ENCODE measurements around the gene TMEM256.
A peak's percentile ranks its signal among the peaks of the same experiment; 100 is the strongest.

Gene TMEM256

DNA sequence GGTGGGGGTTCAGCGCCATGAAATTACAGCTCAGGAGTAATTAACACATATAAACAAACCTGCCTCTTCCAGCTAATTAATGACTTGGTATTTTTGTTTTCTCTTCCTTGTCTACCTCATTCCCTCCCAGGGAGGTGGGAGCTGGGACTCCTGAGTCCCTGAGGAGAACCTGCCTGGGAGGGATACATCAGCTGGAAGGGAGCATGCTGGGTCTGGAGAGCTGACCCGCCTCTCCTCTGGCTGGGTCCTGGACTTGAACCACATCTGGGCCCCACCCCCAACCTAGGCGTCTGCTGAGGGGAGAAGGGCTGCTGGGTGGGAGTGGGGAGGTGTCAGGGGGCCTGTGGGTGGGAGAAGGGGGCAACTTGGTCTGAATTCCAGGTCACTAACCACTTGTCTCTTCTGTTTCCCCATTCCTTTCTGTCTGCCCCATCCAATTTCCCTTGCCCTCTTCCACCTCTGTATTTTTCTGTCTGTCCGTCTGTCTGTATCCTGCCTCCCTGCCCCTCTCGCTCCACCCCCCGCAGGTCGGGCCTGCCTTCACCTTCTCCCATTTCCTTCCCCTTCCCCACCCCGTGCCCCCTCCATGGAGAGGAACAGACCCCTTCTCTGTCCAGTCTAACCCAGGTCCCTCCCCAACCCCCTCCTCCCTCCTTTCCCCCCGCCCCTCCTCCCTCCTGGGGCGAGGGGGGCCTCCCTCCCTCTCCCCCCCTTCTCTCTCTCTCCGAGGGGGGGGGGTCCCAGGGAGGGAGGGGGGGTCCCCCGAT is 3.8 kb upstream of the TMEM256 start, which contains the start of gene NLGN2:
Gene NLGN2, plus strand, starts transcription at position 361 of the 767 bp plus-strand sequence. CDS start 411 bp downstream, outside the sequence.
- DNase-seq (ENCODE audit: low spot score), result no peak

GRCh38 chr17:7407082-7407481 is 3.2 kb upstream of the TMEM256 start:
- no peak for DNase-seq (ENCODE audit: low spot score)

- DNase-seq (ENCODE audit: low spot score), result no peak
Measured at GRCh38 chr17:7406235-7406825, 2.4 kb upstream of the TMEM256 start.

GRCh38 chr17:7405350-7406234 is 1.7 kb upstream of the TMEM256 start:
- no peak for DNase-seq (ENCODE audit: low spot score)

DNA sequence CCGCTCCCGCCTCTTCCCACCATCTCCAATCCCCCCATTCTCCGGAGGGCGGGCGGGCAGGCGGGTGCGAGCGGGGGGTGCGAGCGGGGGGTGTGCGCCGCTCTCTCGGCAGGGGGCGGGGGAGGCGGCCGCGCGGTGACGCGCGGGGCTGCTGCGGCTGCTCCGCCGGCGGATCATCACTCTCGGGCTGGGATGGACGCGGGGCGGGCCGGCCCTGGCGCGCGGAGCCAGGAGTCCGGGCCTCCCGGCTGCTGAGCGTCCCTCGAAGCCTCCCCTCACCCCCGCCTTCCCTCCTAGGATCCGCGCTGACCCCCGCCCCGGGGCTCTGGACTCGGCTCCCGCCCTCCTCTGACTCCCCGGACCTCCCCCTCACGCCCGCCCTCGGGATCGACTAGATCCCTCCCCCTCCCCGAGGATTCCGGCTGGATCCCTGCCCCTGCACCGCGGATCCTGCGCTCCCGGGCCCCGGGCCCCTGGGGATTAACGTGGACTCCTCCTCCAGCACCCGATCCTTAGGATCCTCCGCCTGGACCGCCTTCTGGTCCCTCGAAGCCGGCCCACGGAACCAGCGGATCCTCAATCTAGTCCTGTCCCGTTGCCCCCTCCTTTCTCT is 946 bp upstream of the TMEM256 start:
- DNase-seq (ENCODE audit: low spot score), result no peak

DNA sequence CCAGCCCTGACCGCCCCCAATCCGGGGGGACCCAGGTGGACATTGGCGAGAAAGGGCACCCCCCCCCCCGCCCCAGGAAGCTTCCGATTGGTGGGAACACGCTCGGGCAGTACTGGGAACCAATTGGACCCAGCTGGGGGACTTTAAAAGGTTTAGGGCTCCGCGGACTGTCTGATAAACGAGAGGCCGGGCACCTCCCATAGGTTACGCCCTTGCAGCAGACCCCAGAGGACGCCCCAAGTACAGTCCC is 245 bp downstream of the TMEM256 start:
- no peak for DNase-seq (ENCODE audit: low spot score)

DNA sequence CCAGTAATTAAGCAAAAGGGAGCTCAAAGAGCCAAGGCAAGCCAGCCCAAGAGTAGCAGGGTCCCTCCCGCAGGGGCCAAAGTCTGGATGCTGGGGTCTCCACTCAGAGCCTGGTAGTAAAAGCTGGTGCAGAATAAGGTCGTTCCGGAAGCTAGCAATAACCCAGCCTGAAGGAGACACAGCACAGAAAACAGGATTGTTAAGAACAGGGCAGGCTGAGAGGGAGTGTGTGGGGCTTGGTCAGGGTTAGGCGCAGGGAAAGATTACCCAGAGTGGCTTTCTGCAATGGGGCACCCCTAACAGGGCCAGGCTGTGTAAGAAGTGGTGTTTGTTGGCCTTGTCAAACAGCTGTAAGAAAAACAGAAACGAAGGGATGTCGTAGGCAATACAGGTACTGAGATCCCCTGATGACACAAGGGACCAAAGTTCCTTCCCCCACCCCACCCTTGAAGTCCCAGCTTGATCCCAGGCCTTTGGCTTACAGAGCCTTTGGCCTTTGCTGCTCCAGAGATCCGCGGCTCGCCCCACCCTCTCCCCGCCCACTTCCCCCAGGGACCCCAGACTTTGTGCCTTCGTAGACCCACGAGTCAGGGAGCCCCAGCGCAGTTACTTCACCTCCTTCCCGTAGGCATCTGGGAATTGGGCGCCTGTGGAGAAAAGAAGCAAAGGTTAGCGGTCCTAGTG is 712 bp downstream of the TMEM256 start:
- DNase-seq (ENCODE audit: low spot score), result peak; percentile 19

DNA sequence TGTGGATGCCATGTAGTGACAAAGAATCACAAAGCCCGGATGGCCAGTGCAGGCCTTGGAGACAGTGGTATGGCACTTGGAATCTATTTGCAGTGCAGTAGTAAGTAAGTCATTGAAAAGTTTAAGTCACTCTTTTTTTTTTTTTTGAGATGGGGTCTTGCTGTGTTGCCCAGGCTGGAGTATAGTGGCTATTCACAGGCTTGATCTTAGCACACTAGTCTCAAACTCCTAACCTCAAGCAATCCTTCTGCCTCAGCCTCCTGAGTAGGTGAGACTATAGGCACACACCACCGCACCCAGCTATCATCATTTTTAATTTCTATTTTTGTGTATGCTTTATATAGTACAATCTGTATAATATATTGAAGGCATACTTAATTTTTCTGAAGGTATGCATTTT is 5.3 kb downstream of the TMEM256 start:
- no peak for DNase-seq (ENCODE audit: low spot score)

DNA sequence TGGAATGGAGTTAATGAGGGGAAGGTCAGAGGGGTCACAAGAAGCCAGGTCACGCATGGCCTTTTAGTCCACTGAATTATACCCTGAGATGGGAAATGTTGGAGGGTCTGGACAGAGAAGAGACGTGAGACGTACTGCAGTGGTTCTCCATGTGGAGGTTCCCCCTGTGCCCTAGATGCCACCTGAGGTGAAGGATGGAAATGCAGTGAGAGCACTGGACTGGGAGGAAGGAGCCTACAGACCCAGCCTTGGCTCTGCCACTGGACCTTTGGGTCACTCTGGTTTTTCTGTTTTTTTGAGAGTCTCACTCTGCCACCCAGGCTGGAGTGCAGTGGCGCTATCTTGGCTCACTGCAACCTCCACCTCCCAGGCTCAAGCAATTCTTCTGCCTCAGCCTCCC is 7.8 kb downstream of the TMEM256 start:
- DNase-seq (ENCODE audit: low spot score), result no peak

DNA sequence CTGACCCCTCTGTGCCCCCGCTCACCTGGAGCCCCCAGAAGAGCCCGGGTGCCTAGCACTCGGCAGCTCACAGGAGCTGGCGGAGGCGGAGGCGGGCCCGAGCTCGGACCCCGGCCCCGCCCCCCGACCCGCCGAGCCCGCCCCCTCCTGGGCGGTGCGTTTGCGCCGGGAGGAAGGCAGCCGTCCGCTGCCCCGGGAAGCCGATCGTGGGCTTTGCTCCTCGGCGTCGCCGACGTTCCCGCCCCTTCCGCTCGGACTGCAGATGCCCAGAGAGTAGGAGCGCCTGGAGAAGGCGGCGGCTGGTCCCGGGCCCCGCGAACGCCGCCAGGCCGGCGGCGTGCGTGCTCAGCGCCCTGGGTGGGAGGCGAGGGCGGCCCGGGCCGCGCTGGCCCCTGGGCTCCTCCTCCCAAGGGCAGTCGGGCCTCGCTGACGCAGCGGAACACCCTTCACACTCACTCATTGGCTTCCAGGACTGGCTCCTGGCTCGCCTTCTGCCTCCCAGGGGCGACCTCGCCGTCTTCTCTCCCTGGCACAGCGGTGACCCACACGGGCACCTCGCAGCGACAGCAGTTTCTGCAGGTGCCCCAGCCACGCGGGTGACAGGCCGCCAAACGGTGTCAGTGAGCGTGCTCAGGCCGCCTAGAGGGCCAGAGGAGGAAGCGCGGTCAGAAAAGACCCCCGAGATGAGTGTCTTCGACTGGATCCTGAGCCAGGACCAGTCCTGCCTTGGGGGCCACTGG is 9.3 kb downstream of the TMEM256 start, which contains the start of gene PLSCR3:
Gene PLSCR3, minus strand, starts transcription at position 74 of the 740 bp plus-strand sequence. CDS start 415 bp downstream, outside the sequence.
- DNase-seq (ENCODE audit: low spot score), result peak; percentile 73

DNA sequence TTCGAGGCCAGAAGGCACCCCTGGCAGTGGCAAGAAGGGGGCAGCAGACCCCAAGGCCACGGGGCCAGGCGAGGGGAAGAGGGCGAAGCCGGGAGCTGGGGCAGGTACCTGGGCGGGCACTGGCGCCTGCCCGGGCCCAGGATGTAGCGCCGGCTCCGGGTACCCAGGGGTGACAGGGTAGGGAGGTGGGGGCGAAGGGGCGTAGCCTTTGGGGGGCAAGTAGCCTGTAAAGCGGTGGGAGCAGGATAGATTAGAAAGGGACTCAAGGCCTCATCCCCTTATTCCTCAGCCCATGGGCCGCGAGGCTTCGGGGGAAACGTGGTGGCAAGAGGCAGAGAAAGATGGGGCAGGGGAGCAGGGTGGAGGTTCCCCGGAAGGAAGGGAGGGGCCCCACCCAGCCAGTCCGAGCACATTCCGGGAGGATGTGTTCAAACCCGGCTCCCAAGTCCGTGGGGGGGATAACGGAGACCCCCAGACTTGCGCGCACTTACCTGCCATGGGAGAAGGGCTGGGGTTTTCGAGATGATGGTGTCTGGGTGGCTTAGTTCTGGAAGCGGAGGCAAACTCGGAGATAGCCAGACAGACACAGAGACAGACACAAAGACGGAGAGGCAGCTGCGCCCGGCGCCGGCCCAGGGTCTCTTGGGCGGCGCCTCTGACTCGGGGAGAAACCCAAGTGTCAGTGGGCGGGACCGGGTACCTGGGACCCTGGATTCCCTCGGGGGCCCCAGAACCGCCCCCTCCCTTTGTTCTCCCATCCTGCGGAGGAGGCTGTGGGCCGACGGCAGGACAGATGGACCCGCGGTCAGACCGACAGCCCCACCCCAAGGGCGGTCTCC is 10.1 kb downstream of the TMEM256 start:
- DNase-seq (ENCODE audit: low spot score), result peak; percentile 71

GRCh38 chr17:7392696-7393612 is 10.9 kb downstream of the TMEM256 start:
- no peak for DNase-seq (ENCODE audit: low spot score)

GRCh38 chr17:7391307-7391706 is 12.6 kb downstream of the TMEM256 start:
- no peak for DNase-seq (ENCODE audit: low spot score)

DNA sequence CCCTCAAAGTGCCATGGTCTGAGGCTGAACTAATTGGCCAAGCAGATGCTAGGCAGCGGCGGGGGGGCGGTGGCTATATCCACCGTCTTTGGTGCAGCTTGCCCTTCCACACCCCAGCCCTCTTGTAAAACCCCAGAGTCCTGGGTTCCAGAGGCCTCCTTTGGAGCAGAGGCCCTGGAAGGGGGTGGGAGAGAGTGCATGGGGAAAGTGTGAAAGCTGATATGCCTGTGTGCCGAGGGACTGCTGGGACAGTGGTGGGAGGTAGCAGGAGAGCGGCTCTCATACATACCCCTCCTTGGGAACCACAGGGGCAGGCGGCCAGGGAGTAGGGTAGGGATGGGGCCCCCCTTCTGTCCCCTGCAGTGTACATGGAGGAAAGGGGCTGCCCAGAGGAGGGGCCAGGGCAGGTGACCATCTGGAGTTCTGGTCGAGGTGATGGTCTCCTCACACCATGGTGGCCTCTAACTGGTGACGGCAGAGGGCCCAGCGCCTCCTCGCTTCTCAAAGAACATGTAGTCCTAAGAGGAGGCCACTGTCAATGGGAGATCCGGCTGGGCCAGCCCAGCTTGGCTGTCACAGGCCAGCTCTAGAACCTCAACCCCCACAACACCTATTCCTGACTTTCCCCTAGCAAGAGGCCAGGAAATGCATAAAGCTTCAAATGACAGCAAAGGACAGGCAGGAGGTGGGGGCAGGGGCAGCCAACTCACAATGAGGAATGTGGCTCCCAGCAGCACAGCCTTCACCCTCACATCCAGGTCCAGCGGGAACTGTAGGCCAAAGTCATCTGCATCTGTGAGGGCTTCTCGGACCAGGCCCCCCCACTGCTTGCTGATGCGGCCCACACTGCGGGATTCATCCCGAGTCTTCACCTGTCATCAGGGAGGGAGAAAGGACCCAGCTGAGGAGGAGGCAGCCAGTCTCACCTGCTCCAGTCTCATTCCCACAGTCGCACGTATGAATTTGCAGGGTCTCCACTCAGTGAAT is 13.7 kb downstream of the TMEM256 start:
- no peak for DNase-seq (ENCODE audit: low spot score)

DNA sequence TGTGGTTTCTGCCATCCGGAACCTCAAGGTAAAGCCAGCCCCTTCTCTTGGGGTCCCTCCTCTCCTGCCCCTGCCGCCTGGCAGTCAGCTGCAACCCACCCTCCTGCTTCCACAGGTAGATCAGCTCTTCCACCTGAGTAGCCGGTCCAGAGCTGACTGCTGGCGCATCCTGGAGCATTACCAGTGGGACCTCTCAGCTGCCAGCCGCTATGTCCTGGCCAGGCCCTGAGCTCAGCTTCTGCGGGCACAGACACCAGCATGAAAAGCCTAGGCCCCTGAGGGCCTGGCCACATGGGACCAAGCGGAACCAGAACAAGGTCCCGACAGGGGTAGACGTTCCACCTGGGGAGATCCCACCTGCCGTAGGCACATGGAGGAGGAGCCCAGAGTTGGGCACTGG is 15.0 kb downstream of the TMEM256 start:
- no peak for DNase-seq (ENCODE audit: low spot score)

- DNase-seq (ENCODE audit: low spot score), result no peak
Measured at GRCh38 chr17:7384489-7385081, 19.3 kb downstream of the TMEM256 start.

DNA sequence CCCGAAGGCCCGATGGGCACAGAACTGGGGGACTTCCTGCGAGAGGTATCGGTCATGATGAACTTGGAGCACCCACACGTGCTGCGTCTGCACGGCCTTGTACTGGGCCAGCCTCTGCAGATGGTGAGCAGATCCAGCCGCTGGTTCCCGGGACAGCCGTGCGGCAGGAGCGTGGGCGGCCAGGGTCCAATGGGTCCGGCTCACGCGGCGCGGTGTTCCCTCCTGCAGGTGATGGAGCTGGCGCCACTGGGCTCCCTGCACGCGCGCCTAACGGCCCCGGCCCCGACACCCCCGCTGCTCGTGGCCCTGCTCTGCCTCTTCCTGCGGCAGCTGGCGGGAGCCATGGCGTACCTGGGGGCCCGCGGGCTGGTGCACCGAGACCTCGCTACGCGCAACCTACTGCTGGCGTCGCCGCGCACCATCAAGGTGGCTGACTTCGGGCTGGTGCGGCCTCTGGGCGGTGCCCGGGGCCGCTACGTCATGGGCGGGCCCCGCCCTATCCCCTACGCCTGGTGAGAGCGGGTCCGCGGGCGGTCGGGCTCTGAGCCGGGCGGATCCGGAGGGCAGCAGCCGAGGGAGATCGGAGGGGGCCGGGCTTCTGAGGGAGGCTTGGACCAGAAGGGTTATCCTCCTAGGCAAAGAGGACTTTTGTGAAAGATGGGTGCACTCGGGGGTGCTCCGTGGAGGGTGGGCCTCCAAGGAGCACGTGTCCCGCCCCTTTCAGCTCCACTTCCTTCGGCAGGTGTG is 20.0 kb downstream of the TMEM256 start:
- peak; percentile 63 for DNase-seq (ENCODE audit: low spot score)

All from NAMALWA (cell line).